ENCODE measurements around the gene SHISA7.
"Not testable (repeated sequence)": the region's sequence is repeated elsewhere in the genome, so short reads cannot be mapped to it uniquely, and the experiment has no call there.

The SHISA7 gene

GRCh38 chr19:55444646-55445045 is 1.5 kb upstream of the SHISA7 start:
- DNase-seq = no peak

- no peak for DNase-seq
Observed at GRCh38 chr19:55443824-55444480, 852 bp upstream of the SHISA7 start.

GRCh38 chr19:55442372-55442961 is 633 bp downstream of the SHISA7 start:
- DNase-seq = no peak

DNA sequence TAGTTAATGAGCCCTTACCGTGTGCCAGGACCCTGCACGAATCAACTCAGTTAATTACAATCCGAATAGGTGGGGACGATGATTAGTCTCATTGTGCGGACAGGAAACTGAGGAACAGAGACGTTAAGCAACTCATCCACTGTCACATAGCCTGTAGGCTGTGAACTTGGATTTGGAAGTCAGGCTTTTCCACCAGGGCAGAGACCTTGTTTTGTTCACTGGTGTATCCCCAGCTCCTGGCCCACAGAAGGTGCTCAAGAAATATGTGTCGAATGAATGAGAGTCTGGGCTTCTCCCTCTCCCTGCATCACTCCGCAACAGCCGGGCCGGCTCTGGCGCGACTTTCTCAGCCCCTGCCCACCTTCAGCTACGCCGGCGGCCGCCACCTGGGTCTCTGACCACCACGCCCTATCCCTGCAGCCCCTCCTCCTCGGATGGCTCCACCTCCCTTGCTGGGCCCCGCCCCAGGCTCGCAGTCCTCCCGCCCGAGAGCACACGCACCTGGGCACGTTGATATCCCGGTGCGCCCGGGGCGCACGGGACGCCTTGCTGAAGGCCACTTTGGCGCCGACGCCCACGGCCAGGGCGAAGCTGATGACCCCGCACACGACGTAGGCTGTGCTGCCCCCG is 1.3 kb downstream of the SHISA7 start:
- no peak for DNase-seq

- peak; percentile 37 to 51 for DNase-seq
Observed at GRCh38 chr19:55441319-55441691, 1.8 kb downstream of the SHISA7 start.

GRCh38 chr19:55440411-55441105 is 2.5 kb downstream of the SHISA7 start:
- DNase-seq = peak in 1 of 2 donors; percentile 40

- no peak for DNase-seq
Observed at GRCh38 chr19:55439052-55439451, 4.0 kb downstream of the SHISA7 start.

- peak in 1 of 2 donors; percentile 68 for DNase-seq
Observed at GRCh38 chr19:55437410-55437809, 5.7 kb downstream of the SHISA7 start.

DNA sequence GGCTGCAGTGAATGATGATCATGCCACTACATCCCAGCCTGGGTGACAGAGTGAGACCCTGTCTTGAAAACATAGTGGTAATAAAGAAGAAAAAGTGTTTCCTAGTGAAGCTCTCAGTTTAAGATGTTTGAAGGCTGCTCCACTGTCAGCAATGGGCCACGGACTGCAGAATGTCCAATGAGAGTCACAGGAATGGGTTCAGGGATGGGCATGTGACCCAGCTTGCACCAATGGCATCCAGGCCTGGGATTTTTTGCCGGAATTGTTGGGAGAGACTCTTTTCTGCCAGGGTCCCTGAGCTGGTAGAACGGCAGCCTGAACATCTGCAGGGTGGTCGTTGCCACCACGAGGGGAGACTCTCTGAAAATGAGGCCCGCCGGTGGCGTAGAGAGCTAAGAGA is 6.3 kb downstream of the SHISA7 start:
- DNase-seq = no peak

- no peak for DNase-seq
Observed at GRCh38 chr19:55435020-55435419, 8.1 kb downstream of the SHISA7 start.

GRCh38 chr19:55434356-55434919 is 8.7 kb downstream of the SHISA7 start:
- DNase-seq = no peak

GRCh38 chr19:55433292-55433691 is 9.8 kb downstream of the SHISA7 start:
- DNase-seq = no peak

DNA sequence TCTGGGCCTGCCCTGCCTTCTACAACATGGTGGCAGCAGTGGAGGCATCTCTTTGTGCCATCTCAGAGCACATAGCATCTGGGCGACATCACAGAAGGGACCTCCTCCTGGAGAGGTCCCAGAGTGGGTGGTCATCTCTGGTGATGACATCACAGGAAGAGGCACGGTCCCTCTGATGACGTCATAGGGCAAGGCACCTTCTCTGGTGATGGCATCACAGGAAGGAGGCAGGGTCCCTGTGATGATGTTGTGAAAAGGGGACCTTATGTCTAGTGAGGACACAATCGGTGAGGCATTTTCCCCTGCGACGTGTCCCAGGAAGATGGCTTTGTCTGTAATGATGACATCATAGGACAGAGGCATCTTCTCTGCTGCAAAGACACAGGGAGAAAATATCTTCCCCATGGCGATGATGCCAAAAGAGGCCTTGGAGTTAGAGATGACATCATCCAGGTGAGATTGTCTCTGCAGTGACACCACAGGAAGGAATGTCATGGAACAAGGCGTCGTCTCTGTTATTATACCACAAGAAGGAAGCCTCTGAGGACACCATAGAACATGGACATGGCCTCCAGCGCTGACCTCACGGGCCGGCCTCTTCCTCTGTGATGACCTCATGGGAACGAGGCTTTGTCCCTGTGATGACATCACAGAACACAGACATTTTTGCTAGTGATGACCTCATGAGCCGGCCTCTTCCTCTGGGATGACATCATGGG is 10.7 kb downstream of the SHISA7 start:
- DNase-seq = no peak

DNA sequence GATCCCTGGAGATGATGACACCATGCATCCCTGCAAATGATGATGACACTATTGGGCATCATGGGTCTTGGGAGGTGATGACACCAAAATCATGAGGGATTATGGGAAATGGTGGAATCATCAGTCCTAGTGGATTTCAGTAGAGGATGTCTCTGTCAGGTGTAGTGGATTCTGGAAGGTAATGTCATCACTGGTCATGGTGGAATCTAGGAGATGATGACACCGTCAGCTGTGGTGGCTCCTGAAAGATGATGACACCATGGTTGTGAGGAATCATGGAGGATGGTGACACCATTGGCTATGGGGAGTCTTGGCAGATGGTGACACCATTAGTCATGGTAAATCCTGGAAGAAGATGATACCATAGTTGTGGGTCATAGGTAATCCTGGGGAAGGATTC is 11.9 kb downstream of the SHISA7 start:
- DNase-seq = no peak

DNA sequence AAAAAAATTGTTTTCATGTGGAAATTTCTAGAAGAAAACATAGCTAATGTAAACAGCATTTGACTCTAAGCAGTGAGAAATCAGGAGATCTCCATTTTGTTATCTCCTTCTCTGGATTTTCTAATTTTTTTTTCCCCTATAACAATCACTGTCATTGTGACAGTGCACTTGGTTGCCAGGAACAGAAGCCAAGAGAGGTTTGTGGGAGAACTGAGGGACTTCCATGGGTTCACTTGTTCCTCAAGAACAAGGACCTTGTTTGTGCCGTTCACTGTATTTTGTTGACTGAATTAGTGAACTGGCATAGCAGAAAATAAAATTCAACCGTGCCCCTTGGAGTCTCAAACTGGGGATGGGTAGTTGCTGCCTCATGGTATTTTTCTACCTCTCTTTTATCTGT is 17.1 kb downstream of the SHISA7 start:
- DNase-seq = no peak

GRCh38 chr19:55424518-55424917 is 18.6 kb downstream of the SHISA7 start:
- no peak for DNase-seq

DNA sequence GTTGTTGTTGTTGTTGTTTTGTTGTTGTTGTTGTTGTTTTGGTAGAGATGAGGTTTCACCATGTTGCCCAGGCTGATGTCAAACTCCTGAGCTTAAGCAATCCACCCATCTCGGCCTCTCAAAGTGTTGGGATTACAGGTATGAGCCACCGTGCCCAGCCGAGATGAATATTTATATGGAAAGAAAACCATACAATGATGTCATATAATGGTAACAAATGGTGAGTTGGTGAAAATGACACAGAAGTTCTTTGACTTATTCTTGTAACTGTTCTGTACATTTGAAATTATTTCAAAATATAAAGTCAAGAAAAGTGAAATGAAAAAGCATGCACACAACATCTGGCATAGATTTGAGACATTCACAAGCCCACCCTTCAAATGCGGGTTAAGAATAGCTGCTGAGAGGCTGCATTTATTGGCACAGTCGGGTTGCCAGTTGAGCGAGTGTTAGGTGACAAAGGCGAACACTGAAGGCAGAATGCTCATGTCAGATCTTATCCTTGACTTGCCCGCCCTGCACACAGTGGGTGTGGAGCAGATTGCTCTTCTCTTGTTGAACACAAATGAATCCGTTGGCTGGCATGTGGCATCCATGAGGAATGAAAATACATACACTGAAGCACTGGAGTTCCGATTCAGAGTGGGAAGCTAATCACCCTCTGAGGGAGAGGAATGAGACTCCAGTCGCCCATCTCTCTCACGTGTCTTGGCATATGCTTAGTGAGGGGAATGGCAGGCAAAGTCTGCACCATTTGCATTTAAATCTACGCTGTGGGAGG is 19.7 kb downstream of the SHISA7 start:
- no peak for DNase-seq

DNA sequence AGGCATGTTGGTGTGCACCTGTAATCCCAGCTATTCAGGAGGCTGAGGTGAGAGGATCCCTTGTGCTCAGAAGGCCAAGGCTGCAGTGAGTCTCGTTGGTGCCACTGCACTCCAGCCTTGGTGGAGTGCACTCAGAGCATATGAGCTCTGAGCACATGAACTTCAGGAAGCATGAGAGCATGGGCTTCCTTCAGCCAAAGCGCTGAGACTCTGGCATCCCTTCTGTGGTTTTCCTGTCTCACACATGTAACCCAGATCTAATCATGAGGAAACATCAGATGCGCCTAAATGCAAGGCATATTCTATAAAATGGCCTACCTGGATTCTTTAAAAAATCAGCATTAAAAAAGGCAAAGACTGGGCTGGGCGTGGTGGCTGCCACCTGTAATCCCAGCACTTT is 21.8 kb downstream of the SHISA7 start:
- not testable (repeated sequence) for DNase-seq

DNA sequence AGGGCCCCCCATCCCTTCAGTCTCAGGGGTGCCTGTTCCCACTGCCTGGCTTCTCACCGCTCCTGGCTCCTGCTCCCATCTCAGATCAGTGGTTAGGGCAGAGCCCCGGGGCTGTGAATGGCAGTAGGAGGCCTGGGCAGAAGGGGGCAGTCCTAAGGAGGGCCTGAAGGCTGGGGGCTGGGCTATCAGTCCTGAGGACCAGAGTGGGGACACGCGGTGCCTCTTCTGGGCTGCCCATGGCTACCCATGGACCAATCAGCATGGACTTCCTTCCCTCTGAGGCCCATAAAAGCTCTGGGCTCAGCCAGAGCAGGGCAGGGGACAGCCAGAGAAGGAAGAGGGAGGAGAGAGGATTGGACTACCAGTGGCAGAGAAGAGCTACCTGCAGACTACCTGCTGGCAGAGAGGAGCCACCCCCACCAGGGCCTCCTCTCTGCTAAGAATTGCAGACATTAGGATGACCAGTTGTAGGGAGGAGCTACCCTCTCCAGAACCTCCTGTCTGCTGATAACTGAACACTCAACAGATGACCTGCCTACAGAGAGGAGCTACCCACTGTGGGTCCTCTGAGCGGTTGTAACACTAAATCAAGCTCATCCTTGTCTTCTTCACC is 23.4 kb downstream of the SHISA7 start:
- DNase-seq = no peak

- DNase-seq = no peak
Observed at GRCh38 chr19:55419103-55419502, 24.0 kb downstream of the SHISA7 start.

GRCh38 chr19:55418185-55418584 is 24.9 kb downstream of the SHISA7 start:
- DNase-seq = peak; percentile 49 to 78

GRCh38 chr19:55410168-55410567 is 32.9 kb downstream of the SHISA7 start:
- no peak for DNase-seq

Measured in inflammatory macrophage treated with lipopolysaccharide for 1 hour (primary cell).